Bronchial epithelial cell (primary cell): Measurements from ENCODE around the gene RAB23. TPM values are rescaled to one million over a fixed set of nuclear protein-coding genes. Genes with fewer than 3 reads are reported as not detected.

Source experiments
- DNase-seq: peaks from one replicate; pipeline ENCODE4 v3.0.0-alpha.2; 2010; ENCODE audit warnings: low read depth
- FAIRE-seq: peaks from 2 replicates; lab custom pipeline; 2011; peaks lifted over from hg19 to GRCh38; lab: Jason Lieb, UNC
- H3K27me3 ChIP-seq: 2 replicates; pipeline ENCODE4 v1.5.1; 2011; ENCODE audit warnings: low read length; ENCODE audit not compliant: control insufficient read depth, insufficient read depth
- H3K36me3 ChIP-seq: 2 replicates; pipeline ENCODE4 v1.5.1; 2011; ENCODE audit warnings: low read length; ENCODE audit not compliant: control insufficient read depth, insufficient read depth
- H3K4me3 ChIP-seq: 2 replicates; pipeline ENCODE4 v1.5.1; 2011; ENCODE audit warnings: mild to moderate bottlenecking, low read depth, low read length, control low read depth
- total RNA-seq: library from RNA; depleted of rRNA; stranded (reverse); fragments of >200 nt; gene quantifications from 2 replicates; pipeline ENCODE4 v1.2.1, GENCODE V29; 2014
- TF ChIP-seq, protein P1 (sequence below): IDR thresholded peaks from 2 replicates; pipeline ENCODE4 v1.5.1; 2011; ENCODE audit warnings: mild to moderate bottlenecking, moderate library complexity, low read length, control low read depth, inconsistent platforms; ENCODE audit not compliant: insufficient read depth, severe bottlenecking

RAB23 gene
- total RNA-seq, 1 donor from 2014 or later: 26.1 TPM

DNA sequence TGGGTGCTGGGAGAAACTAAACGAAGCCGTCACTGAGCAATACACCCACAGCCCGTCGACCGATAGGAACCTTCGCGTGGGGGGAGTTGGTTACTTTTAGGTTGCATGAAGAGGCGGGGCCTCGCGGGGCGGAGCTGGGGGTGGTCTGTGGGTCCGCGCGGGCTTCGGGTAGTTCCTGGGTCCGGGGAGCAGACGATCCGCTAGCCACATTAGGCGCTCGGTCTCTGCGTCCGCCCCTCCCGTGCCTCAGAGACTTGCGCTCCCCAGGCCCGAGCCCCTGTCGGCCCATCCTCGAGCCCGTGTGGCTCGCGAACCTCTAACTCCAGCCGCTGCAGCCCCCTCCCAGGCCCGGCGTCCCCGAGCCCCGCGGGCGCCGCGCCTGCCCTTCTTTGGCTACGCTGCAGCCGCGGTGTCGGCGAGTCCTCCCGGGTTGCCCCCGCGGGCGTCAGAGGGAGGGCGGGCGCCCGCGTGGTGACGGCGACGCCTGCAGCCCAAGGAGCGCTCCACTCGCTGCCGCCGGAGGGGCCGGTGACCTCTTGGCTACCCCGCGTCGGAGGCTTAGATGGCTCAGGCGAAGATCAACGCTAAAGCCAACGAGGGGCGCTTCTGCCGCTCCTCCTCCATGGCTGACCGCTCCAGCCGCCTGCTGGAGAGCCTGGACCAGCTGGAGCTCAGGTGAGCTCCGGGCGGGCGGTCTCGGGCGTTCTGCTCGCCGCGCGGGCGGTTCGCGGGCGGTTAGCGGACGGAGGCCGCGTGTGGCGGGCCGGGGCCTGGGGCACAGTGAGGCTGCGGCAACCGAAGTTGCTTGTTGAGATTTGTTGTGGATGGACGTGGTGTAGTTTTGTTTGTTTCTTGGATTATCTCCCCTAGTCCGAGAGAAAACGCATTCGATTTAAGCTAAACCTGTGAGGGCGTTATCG is 49.7 kb downstream of the RAB23 start, which contains the start of gene BAG2:
Gene BAG2, plus strand, starts transcription at position 191 of the 920 bp plus-strand sequence. Its CDS starts 372 bp downstream, at position 563.
- FAIRE-seq (no peak), DNase-seq (peak; percentile 47)
- TF ChIP-seq, protein P1, sequence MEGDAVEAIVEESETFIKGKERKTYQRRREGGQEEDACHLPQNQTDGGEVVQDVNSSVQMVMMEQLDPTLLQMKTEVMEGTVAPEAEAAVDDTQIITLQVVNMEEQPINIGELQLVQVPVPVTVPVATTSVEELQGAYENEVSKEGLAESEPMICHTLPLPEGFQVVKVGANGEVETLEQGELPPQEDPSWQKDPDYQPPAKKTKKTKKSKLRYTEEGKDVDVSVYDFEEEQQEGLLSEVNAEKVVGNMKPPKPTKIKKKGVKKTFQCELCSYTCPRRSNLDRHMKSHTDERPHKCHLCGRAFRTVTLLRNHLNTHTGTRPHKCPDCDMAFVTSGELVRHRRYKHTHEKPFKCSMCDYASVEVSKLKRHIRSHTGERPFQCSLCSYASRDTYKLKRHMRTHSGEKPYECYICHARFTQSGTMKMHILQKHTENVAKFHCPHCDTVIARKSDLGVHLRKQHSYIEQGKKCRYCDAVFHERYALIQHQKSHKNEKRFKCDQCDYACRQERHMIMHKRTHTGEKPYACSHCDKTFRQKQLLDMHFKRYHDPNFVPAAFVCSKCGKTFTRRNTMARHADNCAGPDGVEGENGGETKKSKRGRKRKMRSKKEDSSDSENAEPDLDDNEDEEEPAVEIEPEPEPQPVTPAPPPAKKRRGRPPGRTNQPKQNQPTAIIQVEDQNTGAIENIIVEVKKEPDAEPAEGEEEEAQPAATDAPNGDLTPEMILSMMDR: peak; percentile 48
- H3K36me3 ChIP-seq: no peaks in the 10 kb centered on the region
- no peaks in the 10 kb centered on the region for H3K27me3 ChIP-seq
- H3K4me3 ChIP-seq: peak within 1 kb of the TSS; percentile 54

DNA sequence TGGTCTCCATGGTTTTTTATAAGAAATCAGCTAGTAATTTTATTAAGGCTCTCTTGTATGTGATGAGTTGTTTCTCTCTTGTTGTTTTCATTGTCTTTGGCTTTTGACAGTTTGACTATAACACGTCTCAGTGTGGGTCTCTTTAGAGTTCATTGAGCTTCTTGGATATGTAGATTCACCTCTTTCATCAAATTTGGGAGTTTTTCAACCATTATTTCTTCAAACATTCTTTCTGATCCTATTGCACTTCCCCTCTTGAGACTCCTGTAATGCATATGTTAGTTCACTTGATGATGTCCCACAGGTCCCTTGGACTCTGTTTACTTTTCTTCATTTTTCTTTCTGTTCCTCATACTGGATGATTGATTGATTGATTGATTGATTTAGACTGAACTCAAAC is 57.0 kb downstream of the RAB23 start:
- Histone ChIP-seq H3K27me3 (no peaks in the 10 kb centered on the region), H3K36me3 (no peaks in the 10 kb centered on the region), H3K4me3 (no peak overlapping the region)
- no peak for DNase-seq
- TF ChIP-seq, protein P1: no peak
- FAIRE-seq: no peak

DNA sequence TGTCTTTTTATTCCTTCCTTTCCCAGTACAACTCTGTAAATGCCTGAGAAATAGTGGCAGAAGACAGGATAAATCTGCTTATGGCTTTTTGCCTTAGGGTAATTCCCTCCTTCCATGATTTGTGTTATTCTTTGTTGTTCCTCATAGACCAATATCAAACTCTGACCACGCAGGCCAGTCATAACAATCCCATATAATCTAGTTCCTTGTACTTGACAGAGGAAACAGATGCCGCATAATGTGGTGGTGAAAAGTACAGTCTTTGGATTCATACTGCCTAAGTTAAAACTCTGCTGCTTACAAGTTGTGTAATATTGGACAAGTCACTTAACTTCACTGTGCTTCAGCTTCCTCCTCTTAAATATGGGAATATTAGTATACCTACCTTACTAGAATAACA is 58.2 kb downstream of the RAB23 start:
- TF ChIP-seq, protein P1: no peak
- no peaks in the 10 kb centered on the region for H3K36me3 ChIP-seq
- no peak for DNase-seq
- no peak overlapping the region for H3K4me3 ChIP-seq
- FAIRE-seq: no peak
- H3K27me3 ChIP-seq: no peaks in the 10 kb centered on the region

DNA sequence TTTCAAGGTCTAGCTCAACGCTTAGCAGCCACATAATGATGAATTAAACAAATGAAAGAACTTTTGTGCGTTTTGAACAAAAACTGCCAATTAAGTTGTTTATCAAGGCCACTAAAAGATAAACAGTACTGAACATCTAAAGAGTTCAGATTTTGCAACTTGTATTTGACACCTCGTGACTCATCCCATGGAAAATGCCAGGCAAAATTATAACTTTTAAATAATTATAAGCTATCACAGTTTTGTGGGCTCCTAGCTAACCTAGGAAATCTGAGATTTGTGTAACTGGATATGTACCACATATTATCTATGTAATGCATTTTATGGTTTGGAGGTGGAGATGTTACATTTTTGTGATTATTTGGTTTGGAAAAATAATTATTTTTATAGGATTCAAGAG is 59.6 kb downstream of the RAB23 start:
- FAIRE-seq (no peak), DNase-seq (no peak)
- H3K36me3 ChIP-seq: no peaks in the 10 kb centered on the region

DNA sequence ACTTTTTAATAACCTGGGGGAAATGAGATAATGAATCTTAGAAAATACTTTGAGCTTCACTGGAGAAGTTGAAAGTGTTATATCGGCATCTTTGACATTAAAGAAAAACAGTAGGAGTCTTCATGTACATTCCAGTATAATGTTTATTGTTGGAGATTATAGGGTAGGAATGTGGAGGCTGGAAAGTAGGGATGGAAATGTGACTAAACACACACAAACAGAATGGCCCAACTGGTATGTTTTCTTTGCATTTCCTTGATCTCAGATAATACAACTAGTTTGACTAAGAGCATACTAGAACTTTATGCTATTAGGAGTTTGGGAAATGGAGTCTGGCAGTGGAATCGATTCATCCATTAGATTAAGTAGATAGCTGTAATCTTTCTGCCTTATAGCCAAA is 60.1 kb downstream of the RAB23 start:
- Histone ChIP-seq H3K4me3 (no peak overlapping the region), H3K27me3 (no peaks in the 10 kb centered on the region), H3K36me3 (no peaks in the 10 kb centered on the region)
- DNase-seq: no peak
- FAIRE-seq: no peak
- TF ChIP-seq, protein P1: no peak

More for the DNA sequence above, 59.6 kb downstream of the RAB23 start:
- H3K27me3 ChIP-seq: no peaks in the 10 kb centered on the region
- no peak overlapping the region for H3K4me3 ChIP-seq
- TF ChIP-seq, protein P1: no peak
